ENCODE measurements around the gene SIGLEC12. TPM values are rescaled to one million over a fixed set of nuclear protein-coding genes. Genes with fewer than 3 reads are reported as not detected.

SIGLEC12 gene
- total and polyA plus RNA-seq, 9 of the 15 experiments (the other 6 are each of a cell fraction or from before 2014, with no cell fraction given) = 0.08 to 1.3 (median 0.54) TPM

- peak in 1 of 3 experiments; percentile 57 for TF ChIP-seq YY1 (IDR thresholded peaks at IDR 0.05; ENCODE audit: borderline replicate concordance in 1 of 3, control insufficient read depth in 1 of 3, extremely low read depth in 1 of 3, insufficient read depth in 3 of 3, insufficient read length in 1 of 3, insufficient replicate concordance in 2 of 3, low read depth in 1 of 3, low read length in 2 of 3)
- peak; percentile 69 for TF ChIP-seq HLTF (IDR thresholded peaks at IDR 0.05)
- TF ChIP-seq CBX2 (IDR thresholded peaks at IDR 0.05; ENCODE audit: insufficient read depth, low read length, poor library complexity, severe bottlenecking) = no peak
- no peak for TF ChIP-seq ZNF668 (CRISPR knock-in tag; IDR thresholded peaks at IDR 0.05)
- TF ChIP-seq KLF13 (tag; IDR thresholded peaks at IDR 0.05; ENCODE audit: borderline replicate concordance, low read depth) = no peak; the same call in 1 of the 2 replicates
- TF ChIP-seq SP1 (CRISPR knock-in tag; IDR thresholded peaks at IDR 0.05) = no peak
- TF ChIP-seq CBX8 (IDR thresholded peaks at IDR 0.05; ENCODE audit: borderline replicate concordance, extremely low read depth, low read depth, low read length, poor library complexity, severe bottlenecking) = no peak
- TF ChIP-seq ZNF584 (CRISPR knock-in tag; IDR thresholded peaks at IDR 0.05; ENCODE audit: low read depth) = no peak
- no peak for TF ChIP-seq ZNF780A (CRISPR knock-in tag; IDR thresholded peaks at IDR 0.05)
- TF ChIP-seq PRPF4 (IDR thresholded peaks at IDR 0.05; ENCODE audit: insufficient read depth, low read depth, low read length, poor library complexity, severe bottlenecking) = no peak
- no peak for TF ChIP-seq ZNF695 (CRISPR knock-in tag; IDR thresholded peaks at IDR 0.05)
- peak; percentile 80 for TF ChIP-seq RFX1 (IDR thresholded peaks at IDR 0.05)
- TF ChIP-seq SMAD1 (IDR thresholded peaks at IDR 0.05; ENCODE audit: low read depth, low read length, partially characterized antibody) = peak; percentile 86
- no peak for TF ChIP-seq CLOCK (CRISPR knock-in tag; IDR thresholded peaks at IDR 0.05; ENCODE audit: borderline replicate concordance)
- TF ChIP-seq FOXP1 (CRISPR knock-in tag; IDR thresholded peaks at IDR 0.05) = peak; percentile 78; the same call in 1 of the 2 replicates
- peak; percentile 59 for TF ChIP-seq NFIC (IDR thresholded peaks at IDR 0.05)
- TF ChIP-seq CHCHD3 (CRISPR knock-in tag; IDR thresholded peaks at IDR 0.05) = no peak
- TF ChIP-seq ZNF76 (CRISPR knock-in tag; IDR thresholded peaks at IDR 0.05; ENCODE audit: borderline replicate concordance) = no peak; the same call in 1 of the 2 replicates
- no peak for TF ChIP-seq CUX1 (CRISPR knock-in tag; IDR thresholded peaks at IDR 0.05)
Measured at GRCh38 chr19:51467864-51468544, 33.6 kb downstream of the SIGLEC12 start (continued).

Measured in K562 (cell line).